Dermis microvascular lymphatic vessel endothelial cell (primary cell): ENCODE measurements around the gene IL2RG. TPM values are rescaled to one million over a fixed set of nuclear protein-coding genes. Genes with fewer than 3 reads are reported as not detected.

Experiments used
- DNase-seq, 2 donors: peaks; one replicate each; pipeline versions ENCODE4 v3.0.0 to v3.0.0-alpha.2; 2010; ENCODE audit warnings: low read depth in 2 of 2
- total RNA-seq: library from RNA; depleted of rRNA; stranded (reverse); fragments of >200 nt; gene quantifications from 2 replicates; pipeline ENCODE4 v1.2.1, GENCODE V29; 2014

Gene IL2RG
- total RNA-seq, 1 donor from 2014 or later: 0.13 TPM

DNA sequence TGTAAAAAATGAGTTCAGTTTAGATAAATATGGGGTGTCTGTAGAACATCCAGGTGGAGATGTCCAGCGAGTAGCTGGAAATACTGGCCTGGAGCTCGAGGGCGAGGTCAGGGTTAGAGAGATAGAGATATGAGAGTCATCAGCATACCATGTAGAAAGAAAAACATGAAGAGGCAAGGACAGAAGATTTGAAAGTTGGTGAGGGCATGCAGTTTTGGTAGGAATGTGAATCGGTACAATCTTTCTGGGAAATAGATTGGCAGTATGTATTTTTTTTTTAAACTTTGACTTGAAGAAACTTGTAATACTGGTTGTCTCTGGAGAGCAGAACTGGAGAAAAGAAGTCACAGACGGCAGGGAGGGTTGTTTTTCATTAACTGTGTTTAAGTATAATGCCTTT, 40.8 kb downstream of the IL2RG start:
- no peak for DNase-seq

GRCh38 chrX:71068044-71068918, 43.1 kb downstream of the IL2RG start, which contains the start of gene SNX12:
TSS of gene SNX12 (minus strand) at chrX:71068334. CDS start at chrX:71068306, 28 bp downstream.
- DNase-seq: peak; percentile 89 to 95

GRCh38 chrX:71067712-71068043, 43.7 kb downstream of the IL2RG start:
- no peak for DNase-seq

DNA sequence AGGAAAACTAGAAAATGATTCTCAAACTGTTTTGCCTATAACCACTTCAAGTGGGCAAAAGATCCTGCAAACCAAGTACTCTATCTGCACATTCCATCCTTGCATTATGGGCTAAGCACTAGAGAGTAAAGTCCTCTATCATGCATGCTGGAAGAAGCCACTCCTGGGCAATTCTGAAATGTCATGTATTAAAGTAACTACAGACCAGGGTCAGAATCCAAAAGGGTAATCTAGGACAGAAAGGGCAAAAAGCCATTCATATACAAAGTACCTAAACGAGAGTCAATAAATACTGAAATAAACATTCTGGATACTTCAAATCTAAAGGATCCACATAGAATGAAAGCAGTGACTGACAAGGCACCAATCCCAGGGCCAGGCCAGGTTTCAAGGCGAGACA, 44.3 kb downstream of the IL2RG start:
- no peak for DNase-seq

DNA sequence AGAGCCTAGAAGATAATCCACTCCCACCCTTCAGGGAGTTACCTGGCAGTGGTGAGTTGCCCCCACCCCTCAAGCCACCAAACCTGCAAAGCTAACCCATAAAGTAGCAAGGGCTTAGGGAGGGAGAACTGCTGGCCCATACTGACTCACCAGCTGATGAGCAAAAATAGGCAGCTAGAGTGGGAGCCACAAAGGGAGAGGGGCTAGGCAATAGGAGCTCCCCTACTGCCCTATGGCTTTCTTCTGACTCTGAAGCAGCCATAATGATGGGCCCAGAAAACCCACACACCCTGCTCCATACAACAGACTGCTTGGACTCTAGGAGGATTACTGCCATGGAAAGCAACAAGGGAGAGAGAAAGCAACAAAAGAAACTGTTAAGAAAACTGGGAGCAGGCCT, 51.2 kb downstream of the IL2RG start:
- no peak for DNase-seq

- no peak for DNase-seq
Observed at GRCh38 chrX:71057848-71058530, 53.4 kb downstream of the IL2RG start.

Other genes with a start within 250 kb of the IL2RG start
- gene TEX11, start 202.9 kb downstream of the IL2RG start, total RNA-seq: not detected in 2 replicates
- gene SLC7A3, start 180.5 kb downstream of the IL2RG start, total RNA-seq: not detected in 2 replicates
- gene SNX12, start 43.2 kb downstream of the IL2RG start, total RNA-seq: 71.9 and 76.3 TPM in 2 replicates
- gene FOXO4, start 15.7 kb downstream of the IL2RG start, total RNA-seq: 5.9 and 9.7 TPM in 2 replicates
- not detected in 2 replicates for gene CXorf65, start 4.8 kb downstream of the IL2RG start, total RNA-seq
- 29.0 and 36.4 TPM in 2 replicates for gene MED12, start 7.0 kb upstream of the IL2RG start, total RNA-seq
- gene NLGN3, start 33.3 kb upstream of the IL2RG start, total RNA-seq: under 0.01 and 0.13 TPM in 2 replicates
- gene GJB1, start 111.6 kb upstream of the IL2RG start, total RNA-seq: not detected in 2 replicates
- 8.5 and 12.1 TPM in 2 replicates for gene ZMYM3, start 142.6 kb upstream of the IL2RG start, total RNA-seq
- gene NONO, start 172.1 kb upstream of the IL2RG start, total RNA-seq: 353 and 381 TPM in 2 replicates
- gene ITGB1BP2, start 190.2 kb upstream of the IL2RG start, total RNA-seq: 0.38 and 0.64 TPM in 2 replicates